Endothelial cell of umbilical vein (primary cell): Measurements from ENCODE around the gene CUX1. TPM values are rescaled to one million over a fixed set of nuclear protein-coding genes. Genes with fewer than 3 reads are reported as not detected.
A peak's percentile ranks its signal among the peaks of the same experiment; 100 is the strongest.

Experiments
- BruUV-seq: library from RNA; stranded (reverse); fragments of 400-500 nt; replicated peaks from 2 replicates; lab custom pipeline; 2021; lab: Mats Ljungman, UMichigan
- CTCF ChIA-PET: fragments of 300-600, 350-600 bp; sonication (Branson Sonifier 250); formaldehyde crosslinking; loops from one replicate; lab custom pipeline; 2021; ENCODE audit warnings: antibody characterized with exemption, inconsistent platforms; lab: Charles Lee
- POLR2A ChIA-PET: fragments of 300-600, 350-600 bp; sonication (Branson Sonifier 250); formaldehyde crosslinking; loops from one replicate; lab custom pipeline; 2021; ENCODE audit warnings: antibody characterized with exemption, inconsistent platforms; lab: Charles Lee
- DNase-seq: peaks from one replicate; pipeline ENCODE4 v3.0.0-alpha.2; 2011; ENCODE audit warnings: low read depth, low spot score
- FAIRE-seq: peaks from 2 replicates; lab custom pipeline; 2011; peaks lifted over from hg19 to GRCh38; lab: Jason Lieb, UNC
- H2AFZ ChIP-seq: 2 replicates; pipeline ENCODE4 v1.6.0; 2012; ENCODE audit warnings: low read depth, low read length, control low read depth, inconsistent platforms
- H3K27ac ChIP-seq: 2 replicates; pipeline ENCODE4 v1.5.1; 2011; ENCODE audit warnings: low read depth, mild to moderate bottlenecking, control low read depth, low read length, moderate library complexity; ENCODE audit not compliant: insufficient read depth
- H3K27me3 ChIP-seq, 2 experiments: 2 replicates each; pipeline versions ENCODE4 v1.6.0 to v1.6.1; 2011; ENCODE audit warnings: low read length in 2 of 2, mixed read lengths in 1 of 2; ENCODE audit not compliant: control insufficient read depth in 2 of 2, insufficient read depth in 2 of 2
- H3K36me3 ChIP-seq, 2 experiments: 2 replicates in 1 of 2; 3 replicates in 1 of 2; pipeline ENCODE4 v1.5.1; 2011; ENCODE audit warnings: low read length in 2 of 2, mild to moderate bottlenecking in 1 of 2, moderate library complexity in 1 of 2; ENCODE audit not compliant: control insufficient read depth in 2 of 2, insufficient read depth in 2 of 2; ENCODE audit errors: extremely low read depth in 1 of 2
- H3K4me1 ChIP-seq: 3 replicates; pipeline ENCODE4 v1.5.1; 2011; ENCODE audit warnings: mild to moderate bottlenecking, low read length; ENCODE audit not compliant: control insufficient read depth, insufficient read depth; ENCODE audit errors: extremely low read depth
- H3K4me2 ChIP-seq: 2 replicates; pipeline ENCODE4 v1.6.1; 2011; ENCODE audit warnings: low read length, control low read depth, mixed read lengths; ENCODE audit not compliant: insufficient read depth
- H3K4me3 ChIP-seq, 3 experiments: fragments of 200-600 bp in 1 of 3; sonication (generic), shearing (Covaris generic) in 1 of 3; replicated peaks in 1 of 3; 2 replicates each; pipeline ENCODE4 v1.5.1; 2011 to 2016; ENCODE audit warnings: control low read depth in 3 of 3, low read length in 3 of 3, mild to moderate bottlenecking in 2 of 3, inconsistent platforms in 1 of 3, low read depth in 1 of 3, moderate library complexity in 1 of 3; ENCODE audit not compliant: insufficient read depth in 1 of 3
- H3K79me2 ChIP-seq: 2 replicates; pipeline ENCODE4 v1.6.0; 2012; ENCODE audit warnings: low read length, inconsistent platforms; ENCODE audit not compliant: control insufficient read depth, insufficient read depth
- H3K9ac ChIP-seq: replicated peaks from 2 replicates; pipeline ENCODE3; 2011; ENCODE audit warnings: low read length, control low read depth; ENCODE audit not compliant: insufficient read depth; ENCODE audit errors: extremely low read depth
- H3K9me1 ChIP-seq: replicated peaks from 3 replicates; pipeline ENCODE4 v1.6.0; 2011; ENCODE audit warnings: mild to moderate bottlenecking, low read length; ENCODE audit not compliant: control insufficient read depth, insufficient read depth; ENCODE audit errors: extremely low read depth
- H3K9me3 ChIP-seq: replicated peaks from 2 replicates; pipeline ENCODE4 v1.5.1; 2012; ENCODE audit warnings: low read length, inconsistent platforms; ENCODE audit not compliant: control insufficient read depth, insufficient read depth
- H4K20me1 ChIP-seq: replicated peaks from 2 replicates; pipeline ENCODE3; 2011; ENCODE audit warnings: mild to moderate bottlenecking, low read length; ENCODE audit not compliant: control insufficient read depth, insufficient read depth; ENCODE audit errors: extremely low read depth
- CTCF ChIP-seq, 2 donors: IDR thresholded peaks; 1 replicate in 1 of 2; 2 replicates in 1 of 2; pipeline ENCODE4 v1.5.1; 2011; ENCODE audit warnings: low read length in 2 of 2, mild to moderate bottlenecking in 2 of 2, moderate library complexity in 2 of 2, control low read depth in 1 of 2, inconsistent platforms in 1 of 2, low read depth in 1 of 2; ENCODE audit not compliant: insufficient read depth in 1 of 2; ENCODE audit errors: extremely low read depth in 1 of 2
- EZH2 ChIP-seq: IDR thresholded peaks from 2 replicates; pipeline ENCODE4 v1.6.1; 2012; ENCODE audit warnings: borderline replicate concordance, low read depth, mild to moderate bottlenecking, moderate library complexity, low read length, inconsistent platforms; ENCODE audit not compliant: severe bottlenecking
- FOS ChIP-seq: IDR thresholded peaks from 2 replicates; pipeline ENCODE4 v1.6.1; 2011; ENCODE audit warnings: mild to moderate bottlenecking, low read length, moderate library complexity, borderline replicate concordance; ENCODE audit not compliant: insufficient read depth
- GATA2 ChIP-seq: IDR thresholded peaks from 2 replicates; pipeline ENCODE4 v1.7.0; 2011; ENCODE audit warnings: low read depth, mild to moderate bottlenecking, moderate library complexity, mixed read lengths, low read length; ENCODE audit not compliant: insufficient read length, insufficient read depth
- JUN ChIP-seq: IDR thresholded peaks from 2 replicates; pipeline ENCODE4 v1.6.1; 2011; ENCODE audit warnings: borderline replicate concordance, low read depth; ENCODE audit not compliant: insufficient read length, insufficient read depth
- MAX ChIP-seq: IDR thresholded peaks from 2 replicates; pipeline ENCODE4 v1.6.1; 2011; ENCODE audit not compliant: insufficient read depth, insufficient read length
- MYC ChIP-seq: IDR thresholded peaks from one replicate; pipeline ENCODE4 v1.6.1; 2011; ENCODE audit warnings: mild to moderate bottlenecking, low read depth, low read length
- POLR2A ChIP-seq: IDR thresholded peaks from 2 replicates; pipeline ENCODE4 v1.6.1; 2012; ENCODE audit warnings: low read depth, mild to moderate bottlenecking, control low read depth, low read length
- POLR2AphosphoS5 ChIP-seq: IDR thresholded peaks from 2 replicates; pipeline ENCODE4 v1.6.1; 2012; ENCODE audit warnings: low read depth, mild to moderate bottlenecking, control low read depth, low read length, moderate library complexity; ENCODE audit not compliant: insufficient read depth
- dilution Hi-C: fragments of 300-500 bp; cut with MboI; formaldehyde crosslinking; loops from one replicate; pipeline ENCODE4 v1.15.0; 2019; ENCODE audit warnings: low sequenced_read_pairs; ENCODE audit not compliant: extremely low pct_ligation_motif_present
- intact Hi-C: fragments of 100-400 bp; cut with micrococcal nuclease; formaldehyde crosslinking; loops from one replicate; pipeline ENCODE4 v1.10.0; 2022
- polyA plus RNA-seq, 4 experiments: library from polyadenylated mRNA; depleted of rRNA in 3 of 4; stranded (reverse) in 3 of 4; unstranded in 1 of 4; fragments of >200 nt; gene quantifications; 2 replicates each; pipeline versions ENCODE4 v1.2.1 to v1.2.3, GENCODE V29; 2011 to 2012; ENCODE audit warnings: missing spikeins in 1 of 4
- total RNA-seq: library from RNA; stranded (reverse); gene quantifications from 2 replicates; pipeline ENCODE4 v1.2.3, GENCODE V29; 2021

The CUX1 gene
- total and polyA plus RNA-seq, 2 donors (not counting 3 experiments of a cell fraction or from before 2014, with no cell fraction given), result 13.8 to 49.8 TPM

GRCh38 chr7:102220960-102221800, 403.8 kb downstream of the CUX1 start:
- Histone ChIP-seq H3K4me2 (peak overlapping the region; percentile 80), H3K9ac (peak overlapping the region; percentile 34), H3K4me3 (peak overlapping the region in 1 of 3 experiments; percentile 29), H3K79me2 (no peaks in the 10 kb centered on the region), H3K9me1 (no peaks in the 10 kb centered on the region), H4K20me1 (no peaks in the 10 kb centered on the region), H3K36me3 (no peaks in the 10 kb centered on the region), H3K9me3 (no peaks in the 10 kb centered on the region), H3K4me1 (peaks cover 9% of the 10 kb centered on the region), H3K27me3 (no peaks in the 10 kb centered on the region), H2AFZ (peak overlapping the region; percentile 38), H3K27ac (peak overlapping the region; percentile 28)
- dilution Hi-C loops, result no loop called here
- TF ChIP-seq POLR2AphosphoS5 (no peak), MAX (no peak), GATA2 (no peak), POLR2A (no peak), JUN (no peak), EZH2 (no peak), MYC (no peak), FOS (no peak), CTCF (IDR thresholded peaks at IDR 0.05; ENCODE audit: extremely low read depth in 1 of 2, insufficient read depth in 1 of 2, low read depth in 1 of 2, low read length in 2 of 2) (no peak)
- FAIRE-seq (peak; percentile 91), DNase-seq (peak; percentile 69)
- ChIA-PET CTCF (interaction anchor here (1.2 kb wide), 2 partner anchors 16 to 51 kb away, joined by 4 read pairs; no protein-coding TSS in a partner anchor), POLR2A (interaction anchor here (0.6 kb wide), 1 partner anchor 166 kb away, joined by 3 read pairs; no protein-coding TSS in a partner anchor)
- no TSS peak for BruUV-seq
- intact Hi-C loops, result loop anchor here (5.0 kb wide), 1 partner anchor 404 kb away; the partner anchor contains the start of gene CUX1
